ENCODE results near the gene NDUFV3. TPM values are rescaled to one million over a fixed set of nuclear protein-coding genes. Genes with fewer than 3 reads are reported as not detected.
"Not testable (repeated sequence)": the region's sequence is repeated elsewhere in the genome, so short reads cannot be mapped to it uniquely, and the experiment has no call there.

The NDUFV3 gene
- total RNA-seq, 2 experiments from 2014 or later = 27.1 to 31.9 TPM

- H3K27me3 Mint-ChIP-seq = peaks cover under 1% of the 10 kb centered on the region
- no peak for DNase-seq
- CTCF ChIA-PET = no interaction called here
- no peak overlapping the region for H3K27ac Mint-ChIP-seq
- H3K4me3 Mint-ChIP-seq = no peak overlapping the region
- ATAC-seq = no peak
- no peaks in the 10 kb centered on the region for H3K4me1 Mint-ChIP-seq
- H3K9me3 Mint-ChIP-seq (ENCODE audit: low read depth) = no peaks in the 10 kb centered on the region
- H3K36me3 Mint-ChIP-seq = no peaks in the 10 kb centered on the region
Measured at GRCh38 chr21:42937960-42938605, 45.0 kb downstream of the NDUFV3 start.

- H3K27ac Mint-ChIP-seq; CTCF ChIA-PET; ATAC-seq; H3K27me3 Mint-ChIP-seq; H3K4me3 Mint-ChIP-seq; DNase-seq; H3K9me3 Mint-ChIP-seq (ENCODE audit: low read depth); H3K36me3 Mint-ChIP-seq; H3K4me1 Mint-ChIP-seq: not testable (repeated sequence)
Measured at GRCh38 chr21:42938606-42938995, 45.5 kb downstream of the NDUFV3 start.

GRCh38 chr21:42939582-42940413, 46.7 kb downstream of the NDUFV3 start:
- no peaks in the 10 kb centered on the region for H3K4me1 Mint-ChIP-seq
- CTCF ChIA-PET = no interaction called here
- H3K27ac Mint-ChIP-seq = no peak overlapping the region
- H3K27me3 Mint-ChIP-seq = peaks cover 2% of the 10 kb centered on the region
- ATAC-seq (no peak), DNase-seq (no peak)
- no peaks in the 10 kb centered on the region for H3K9me3 Mint-ChIP-seq (ENCODE audit: low read depth)
- H3K4me3 Mint-ChIP-seq = no peak overlapping the region
- H3K36me3 Mint-ChIP-seq = no peaks in the 10 kb centered on the region

GRCh38 chr21:42941696-42942085, 48.6 kb downstream of the NDUFV3 start:
- Mint-ChIP-seq H3K36me3 (no peaks in the 10 kb centered on the region), H3K27me3 (peaks cover 2% of the 10 kb centered on the region), H3K9me3 (ENCODE audit: low read depth) (no peaks in the 10 kb centered on the region), H3K27ac (no peak overlapping the region), H3K4me3 (no peak overlapping the region), H3K4me1 (no peaks in the 10 kb centered on the region)
- ATAC-seq = no peak
- CTCF ChIA-PET = no interaction called here
- DNase-seq = no peak

- Mint-ChIP-seq H3K27me3 (peaks cover 5% of the 10 kb centered on the region), H3K4me3 (no peak overlapping the region), H3K9me3 (ENCODE audit: low read depth) (no peaks in the 10 kb centered on the region), H3K36me3 (no peaks in the 10 kb centered on the region), H3K4me1 (no peaks in the 10 kb centered on the region), H3K27ac (no peak overlapping the region)
- CTCF ChIA-PET = no interaction called here
- DNase-seq (no peak), ATAC-seq (no peak)
Measured at GRCh38 chr21:42942244-42942643, 49.1 kb downstream of the NDUFV3 start.

GRCh38 chr21:42949094-42949755, 56.1 kb downstream of the NDUFV3 start:
- ATAC-seq; H3K4me1 Mint-ChIP-seq; H3K4me3 Mint-ChIP-seq; H3K9me3 Mint-ChIP-seq (ENCODE audit: low read depth); CTCF ChIA-PET; DNase-seq; H3K27ac Mint-ChIP-seq; H3K36me3 Mint-ChIP-seq: not testable (repeated sequence)
- H3K27me3 Mint-ChIP-seq = peaks cover 11% of the 10 kb centered on the region

GRCh38 chr21:42951193-42951592, 58.1 kb downstream of the NDUFV3 start:
- peaks cover 11% of the 10 kb centered on the region for H3K27me3 Mint-ChIP-seq
- CTCF ChIA-PET; H3K27ac Mint-ChIP-seq; H3K4me3 Mint-ChIP-seq; H3K36me3 Mint-ChIP-seq; ATAC-seq; H3K9me3 Mint-ChIP-seq (ENCODE audit: low read depth); DNase-seq; H3K4me1 Mint-ChIP-seq: not testable (repeated sequence)

- CTCF ChIA-PET = interaction anchor here (0.7 to 1.9 kb wide), 2 partner anchors 11 to 15 kb away, joined by 3 to 4 read pairs; no protein-coding TSS in a partner anchor
- Mint-ChIP-seq H3K36me3 (no peaks in the 10 kb centered on the region), H3K4me3 (no peak overlapping the region), H3K4me1 (peaks cover 4% of the 10 kb centered on the region), H3K27me3 (no peaks in the 10 kb centered on the region), H3K9me3 (ENCODE audit: low read depth) (no peaks in the 10 kb centered on the region), H3K27ac (no peak overlapping the region)
- peak; percentile 85 for ATAC-seq
- DNase-seq = no peak
Measured at GRCh38 chr21:42956824-42957630, 63.9 kb downstream of the NDUFV3 start.

- H3K36me3 Mint-ChIP-seq; H3K9me3 Mint-ChIP-seq (ENCODE audit: low read depth); H3K27me3 Mint-ChIP-seq; H3K4me3 Mint-ChIP-seq; H3K27ac Mint-ChIP-seq; H3K4me1 Mint-ChIP-seq; ATAC-seq; DNase-seq: not testable (repeated sequence)
- CTCF ChIA-PET = interaction anchor here (1.3 kb wide), 1 partner anchor 14 kb away, joined by 3 read pairs; no protein-coding TSS in a partner anchor
Measured at GRCh38 chr21:42958122-42958521, 65.0 kb downstream of the NDUFV3 start.

GRCh38 chr21:42959728-42960127, 66.6 kb downstream of the NDUFV3 start:
- H3K36me3 Mint-ChIP-seq = no peaks in the 10 kb centered on the region
- no peaks in the 10 kb centered on the region for H3K27me3 Mint-ChIP-seq
- H3K4me1 Mint-ChIP-seq = peaks cover 4% of the 10 kb centered on the region
- CTCF ChIA-PET = no interaction called here
- H3K4me3 Mint-ChIP-seq = no peak overlapping the region
- H3K9me3 Mint-ChIP-seq (ENCODE audit: low read depth) = no peaks in the 10 kb centered on the region
- ATAC-seq (no peak), DNase-seq (no peak)
- H3K27ac Mint-ChIP-seq = no peak overlapping the region

- H3K9me3 Mint-ChIP-seq (ENCODE audit: low read depth) = no peaks in the 10 kb centered on the region
- no peak for ATAC-seq
- H3K36me3 Mint-ChIP-seq = no peaks in the 10 kb centered on the region
- no peak for DNase-seq
- peaks cover 4% of the 10 kb centered on the region for H3K4me1 Mint-ChIP-seq
- no peak overlapping the region for H3K27ac Mint-ChIP-seq
- no peaks in the 10 kb centered on the region for H3K27me3 Mint-ChIP-seq
- CTCF ChIA-PET = no interaction called here
- no peak overlapping the region for H3K4me3 Mint-ChIP-seq
Measured at GRCh38 chr21:42962380-42963007, 69.4 kb downstream of the NDUFV3 start.
